Endodermal cell (in vitro differentiated cells): ENCODE measurements around the gene COL6A5. TPM values are rescaled to one million over a fixed set of nuclear protein-coding genes. Genes with fewer than 3 reads are reported as not detected.

Experiments
- DNase-seq: peaks from one replicate; pipeline ENCODE4 v3.0.0-alpha.2; 2017
- H3K27ac ChIP-seq: 2 replicates; pipeline ENCODE4 v1.5.1; 2013; ENCODE audit warnings: mild to moderate bottlenecking, low read depth, low read length, moderate library complexity
- H3K27me3 ChIP-seq: 2 replicates; pipeline ENCODE4 v1.6.1; 2013; ENCODE audit warnings: mild to moderate bottlenecking, low read length, moderate library complexity; ENCODE audit not compliant: insufficient read depth, control insufficient read depth, poor library complexity, severe bottlenecking
- H3K36me3 ChIP-seq: 2 replicates; pipeline ENCODE4 v1.7.0; 2013; ENCODE audit warnings: mild to moderate bottlenecking, low read length, moderate library complexity; ENCODE audit not compliant: control insufficient read depth, insufficient read depth
- H3K4me1 ChIP-seq: one replicate; pipeline ENCODE4 v1.7.0; 2013; ENCODE audit warnings: low read length; ENCODE audit not compliant: control insufficient read depth, insufficient read depth
- H3K4me3 ChIP-seq: 2 replicates; pipeline ENCODE4 v1.5.1; 2013; ENCODE audit warnings: mild to moderate bottlenecking, low read length, moderate library complexity
- H3K9ac ChIP-seq: 2 replicates; pipeline ENCODE4 v1.6.1; 2013; ENCODE audit warnings: mild to moderate bottlenecking, low read length, moderate library complexity; ENCODE audit not compliant: poor library complexity, severe bottlenecking; ENCODE audit errors: extremely low read depth
- H3K9me3 ChIP-seq: 2 replicates; pipeline ENCODE4 v1.6.1; 2013; ENCODE audit warnings: mild to moderate bottlenecking, low read length, moderate library complexity; ENCODE audit not compliant: control insufficient read depth
- H3K27ac Mint-ChIP-seq: 2 replicates; pipeline ENCODE4 v1.8.0; 2020; ENCODE audit warnings: mixed read lengths
- H3K27me3 Mint-ChIP-seq: 2 replicates; pipeline ENCODE4 v1.8.0; 2021; ENCODE audit warnings: mild to moderate bottlenecking, mixed read lengths; ENCODE audit not compliant: insufficient read depth
- H3K36me3 Mint-ChIP-seq: 2 replicates; pipeline ENCODE4 v1.8.0; 2020; ENCODE audit warnings: low read depth, mixed read lengths
- H3K4me1 Mint-ChIP-seq: 2 replicates; pipeline ENCODE4 v1.8.0; 2020; ENCODE audit warnings: mixed read lengths
- H3K4me3 Mint-ChIP-seq: 2 replicates; pipeline ENCODE4 v1.8.0; 2020; ENCODE audit warnings: mild to moderate bottlenecking, moderate library complexity, mixed read lengths
- H3K9me3 Mint-ChIP-seq: 2 replicates; pipeline ENCODE4 v1.8.0; 2020; ENCODE audit warnings: mild to moderate bottlenecking, mixed read lengths
- CTCF ChIP-seq: fragments of 200-600 bp; sonication (generic); conservative IDR thresholded peaks from 2 replicates; pipeline ENCODE4 v1.5.0; 2021; ENCODE audit warnings: antibody characterized with exemption, mild to moderate bottlenecking
- WGBS, 2 experiments: methylation state at CpG; one replicate each; pipeline versions ENCODE4 v1.1.5 to v1.1.7; 2013; ENCODE audit warnings: missing lambda C conversion rate in 2 of 2, mixed read lengths in 1 of 2; ENCODE audit not compliant: insufficient coverage in 1 of 2, insufficient read length in 1 of 2; 5-methylcytosine and 5-hydroxymethylcytosine counted together
- total RNA-seq, 2 donors: library from RNA; stranded (reverse); fragmentation: NEBNext Ultra II Directional in 1 of 2; extraction: Animal tissue kit (Norgen Biotek cat#: 25700) in 1 of 2; gene quantifications; 2 replicates in 1 of 2; 3 replicates in 1 of 2; pipeline ENCODE4 v1.2.1, GENCODE V29; 2021

COL6A5 gene
- total RNA-seq, 2 donors from 2014 or later, result 0.02 to 0.07 TPM

DNA sequence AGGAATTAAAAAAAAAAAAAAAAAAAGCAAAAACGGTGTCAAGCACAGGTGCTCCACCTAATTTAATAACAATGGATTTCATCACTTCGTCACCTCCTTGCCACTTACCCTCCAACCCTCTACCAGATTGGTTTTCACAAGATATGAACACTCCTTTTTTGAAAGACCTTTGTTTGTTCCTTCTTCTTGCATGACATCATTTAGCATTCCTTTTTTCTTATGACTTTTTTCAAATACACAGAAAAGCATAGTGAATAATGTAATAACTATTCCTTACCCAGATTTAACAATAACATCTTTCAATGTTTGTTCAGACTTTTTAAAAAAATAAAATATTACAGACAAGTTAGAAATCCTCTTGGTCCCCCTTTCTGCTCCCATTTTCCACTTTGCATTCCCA lies 187.8 kb downstream of the COL6A5 start:
- H3K9ac ChIP-seq, result no peak overlapping the region
- Mint-ChIP-seq H3K4me3 (no peak overlapping the region), H3K4me1 (peaks cover 17% of the 10 kb centered on the region), H3K27ac (no peak overlapping the region), H3K36me3 (no peaks in the 10 kb centered on the region), H3K9me3 (no peaks in the 10 kb centered on the region), H3K27me3 (no peaks in the 10 kb centered on the region)
- TF ChIP-seq CTCF, result no peak
- H3K27me3 ChIP-seq, result no peaks in the 10 kb centered on the region
- H3K4me3 ChIP-seq, result no peak overlapping the region
- 78 to 100% methylated on average over 1 to 2 of the region's 2 CpGs for WGBS, 2 experiments
- no peaks in the 10 kb centered on the region for H3K9me3 ChIP-seq
- no peaks in the 10 kb centered on the region for H3K36me3 ChIP-seq
- no peak overlapping the region for H3K27ac ChIP-seq
- H3K4me1 ChIP-seq, result peaks cover 6% of the 10 kb centered on the region
- no peak for DNase-seq

Other genes starting within 250 kb of the COL6A5 start
- under 1 TPM; 0.33 to 0.40 TPM for gene COL6A6, start 171.5 kb downstream of the COL6A5 start, total RNA-seq